Hematopoietic multipotent progenitor cell treated with erythropoietin and hydrocortisone succinate and interleukin-3 and kit ligand, for 6 days (in vitro differentiated cells): ENCODE data around the gene HSD3B1.
A peak's percentile ranks its signal among the peaks of the same experiment; 100 is the strongest.
"Not testable (repeated sequence)": the region's sequence is repeated elsewhere in the genome, so short reads cannot be mapped to it uniquely, and the experiment has no call there.

Experiments
- DNase-seq: peaks from one replicate; pipeline ENCODE4 v3.0.0-alpha.2; 2015

The HSD3B1 gene

DNA sequence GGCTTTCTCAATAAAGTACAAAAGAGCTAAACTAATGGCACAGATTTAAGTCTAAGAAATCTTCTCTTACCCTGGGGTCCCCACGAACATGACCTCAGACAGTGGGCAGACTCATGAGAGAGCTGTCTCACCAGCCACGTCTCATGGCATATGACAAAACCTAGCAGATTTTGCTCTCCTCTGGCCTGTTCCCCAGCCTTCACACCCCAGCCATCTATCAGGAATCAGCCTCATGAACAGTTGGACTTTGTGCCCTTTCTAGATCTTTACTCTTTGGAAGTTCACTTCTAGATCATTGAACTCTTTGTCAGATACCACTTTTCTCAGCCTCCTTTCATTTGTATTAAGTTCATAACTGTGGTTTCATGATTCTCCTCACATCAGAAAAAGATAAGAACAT, 14.2 kb upstream of the HSD3B1 start:
- no peak for DNase-seq

GRCh38 chr1:119504831-119505230, 2.2 kb upstream of the HSD3B1 start:
- no peak for DNase-seq

GRCh38 chr1:119510046-119510445, 3.0 kb downstream of the HSD3B1 start:
- no peak for DNase-seq

- DNase-seq: no peak
Observed at GRCh38 chr1:119515221-119515620, 8.2 kb downstream of the HSD3B1 start.

DNA sequence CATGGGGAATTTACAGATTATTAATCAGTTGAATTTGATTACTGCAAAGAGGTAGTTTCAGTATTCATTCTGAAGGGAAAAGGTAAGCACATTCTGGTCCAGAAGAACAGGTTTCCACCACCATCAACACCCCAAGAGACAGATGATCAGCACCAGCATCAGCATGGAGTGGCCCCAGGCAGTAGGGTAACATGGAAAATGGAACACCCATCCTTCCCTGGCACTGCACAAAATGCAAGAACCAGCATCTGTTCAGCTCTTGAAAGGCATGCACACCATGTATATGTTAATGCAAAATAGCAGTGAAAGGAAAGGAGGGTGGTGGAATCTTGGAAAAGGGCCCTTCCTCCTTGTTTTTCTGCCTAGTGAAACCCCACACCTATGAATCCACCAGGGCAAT, 9.2 kb downstream of the HSD3B1 start:
- DNase-seq: no peak

DNA sequence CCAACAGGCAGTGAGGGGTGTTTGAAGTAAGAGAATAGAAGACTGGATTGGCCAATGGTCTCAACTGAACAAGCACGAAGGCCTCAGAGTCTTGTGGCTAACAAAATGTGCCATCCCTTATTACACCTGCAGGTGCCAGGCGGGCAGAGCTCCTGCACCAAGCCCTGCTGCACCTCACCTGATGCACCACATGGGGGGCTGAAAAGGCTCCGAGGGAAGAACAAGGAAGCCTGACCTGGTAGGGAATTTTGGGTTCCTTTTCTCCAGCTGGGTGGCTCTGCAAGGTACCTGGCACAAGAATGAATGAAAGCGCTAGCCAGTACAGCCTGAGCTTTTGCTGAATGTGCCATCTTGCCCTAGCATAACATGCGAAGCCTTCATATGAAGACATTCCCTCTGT, 9.7 kb downstream of the HSD3B1 start:
- DNase-seq: no peak

DNA sequence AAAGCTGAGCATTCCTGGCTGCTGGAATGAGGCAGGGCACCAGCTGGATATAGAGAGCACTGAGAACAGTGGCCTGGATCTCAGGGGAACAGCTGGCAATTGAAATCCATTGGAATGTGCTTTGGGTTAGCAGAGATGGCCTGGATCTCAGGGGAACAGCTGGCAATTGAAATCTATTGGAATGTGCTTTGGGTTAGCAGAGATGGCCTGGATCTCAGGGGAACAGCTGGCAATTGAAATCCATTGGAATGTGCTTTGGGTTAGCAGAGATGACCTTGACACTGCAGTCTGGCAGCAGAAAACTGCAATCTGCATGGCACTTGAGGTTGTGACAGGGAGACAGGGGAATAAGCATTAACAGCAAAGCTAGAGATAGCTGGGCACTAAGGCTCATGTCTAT, 10.7 kb downstream of the HSD3B1 start:
- not testable (repeated sequence) for DNase-seq

DNA sequence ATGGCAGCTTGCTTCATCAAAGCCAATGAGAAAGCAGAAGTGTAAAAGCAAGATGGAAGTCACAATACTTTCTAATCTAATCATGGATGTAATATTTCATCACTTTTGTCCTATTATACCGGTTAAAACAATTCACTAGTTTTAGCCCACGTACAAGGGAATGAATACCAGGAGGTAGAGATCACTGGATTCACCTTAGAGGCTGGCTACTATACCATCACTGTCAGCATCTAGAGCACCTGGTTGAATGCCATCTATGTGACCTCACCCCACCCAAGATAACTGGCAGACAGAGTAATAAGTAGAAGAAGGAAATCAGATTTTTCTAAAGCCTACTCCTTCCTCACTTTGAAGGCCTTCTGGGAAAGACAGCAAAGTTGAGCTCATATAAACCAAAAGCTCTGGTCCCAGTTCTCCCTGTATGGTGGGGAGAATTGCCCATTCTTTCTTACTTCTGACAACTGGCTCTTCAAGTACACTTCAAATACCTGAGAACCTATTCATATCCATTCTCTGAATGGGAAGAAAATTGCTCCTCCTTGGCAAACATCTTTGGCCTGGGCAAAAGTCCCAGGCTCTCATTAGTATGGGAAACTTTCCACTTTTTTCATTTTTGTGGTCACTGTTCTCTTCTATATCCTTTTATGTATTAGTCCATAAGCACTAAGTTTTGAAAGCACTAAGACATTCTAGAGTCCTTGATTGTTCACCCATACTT, 24.8 kb downstream of the HSD3B1 start:
- no peak for DNase-seq

DNA sequence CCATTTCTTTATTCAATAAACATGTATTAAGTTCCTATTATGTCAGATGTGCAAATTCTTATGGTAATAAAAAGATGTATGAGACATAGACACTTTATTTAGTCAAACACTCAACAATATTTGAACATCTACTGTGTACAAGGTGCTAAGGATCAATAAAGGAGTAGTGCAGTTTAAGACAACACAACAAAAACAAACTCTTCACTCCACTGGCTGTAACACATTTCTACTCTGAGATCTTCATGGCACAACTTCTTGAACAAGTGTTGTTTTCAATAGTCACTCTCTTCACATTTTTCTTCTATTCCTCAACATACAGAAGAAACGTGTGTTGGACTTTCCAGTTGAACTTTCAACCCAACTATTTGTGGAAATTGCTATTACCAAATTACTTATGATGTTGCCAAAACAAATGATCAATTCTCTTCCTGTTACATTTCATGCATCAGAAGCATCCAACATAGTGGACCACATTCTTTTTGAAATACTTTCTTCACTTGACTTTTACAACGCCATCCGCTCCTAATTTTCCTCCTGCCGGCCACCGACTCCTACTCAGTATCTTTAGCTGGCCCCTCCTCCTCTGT, 25.4 kb downstream of the HSD3B1 start:
- DNase-seq: no peak

DNA sequence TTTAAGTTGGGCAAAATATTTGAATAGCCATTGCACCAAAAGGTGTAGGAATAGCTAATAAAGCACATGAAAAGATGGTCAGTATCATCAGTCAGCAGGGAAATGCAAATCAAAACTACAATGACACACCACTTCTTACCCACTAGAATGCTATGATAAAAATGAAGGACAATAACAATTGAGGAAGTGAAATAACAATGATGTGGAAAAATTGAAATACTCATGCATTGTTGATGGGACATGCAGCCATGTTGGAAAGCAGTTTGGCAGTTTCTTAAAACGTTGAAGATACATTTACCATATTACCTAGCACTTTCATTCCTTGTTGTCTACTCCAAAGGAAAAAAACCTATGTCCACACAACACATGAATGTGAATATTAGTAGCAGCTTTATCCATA, 28.4 kb downstream of the HSD3B1 start:
- DNase-seq: no peak

GRCh38 chr1:119537966-119538365, 31.0 kb downstream of the HSD3B1 start:
- DNase-seq: no peak

DNA sequence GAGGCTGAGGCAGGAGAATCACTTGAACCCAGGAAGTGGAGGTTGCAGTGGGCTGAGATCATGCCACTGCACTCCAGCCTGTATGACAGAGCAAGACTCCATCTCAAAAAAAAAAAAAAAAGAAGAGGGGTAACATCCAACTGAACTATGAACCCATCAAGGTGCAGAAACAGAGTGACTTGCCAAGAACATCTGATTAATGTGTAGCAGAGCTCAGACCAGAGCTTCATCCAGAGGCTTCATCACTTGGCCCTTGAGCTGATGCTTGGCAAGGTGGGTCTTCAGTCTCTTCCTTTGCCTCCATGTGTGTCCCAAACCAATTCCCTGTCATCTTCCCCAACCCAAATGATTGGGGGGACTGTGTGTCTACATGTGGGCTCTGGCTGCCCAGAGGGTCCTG, 32.6 kb downstream of the HSD3B1 start:
- DNase-seq: no peak

DNA sequence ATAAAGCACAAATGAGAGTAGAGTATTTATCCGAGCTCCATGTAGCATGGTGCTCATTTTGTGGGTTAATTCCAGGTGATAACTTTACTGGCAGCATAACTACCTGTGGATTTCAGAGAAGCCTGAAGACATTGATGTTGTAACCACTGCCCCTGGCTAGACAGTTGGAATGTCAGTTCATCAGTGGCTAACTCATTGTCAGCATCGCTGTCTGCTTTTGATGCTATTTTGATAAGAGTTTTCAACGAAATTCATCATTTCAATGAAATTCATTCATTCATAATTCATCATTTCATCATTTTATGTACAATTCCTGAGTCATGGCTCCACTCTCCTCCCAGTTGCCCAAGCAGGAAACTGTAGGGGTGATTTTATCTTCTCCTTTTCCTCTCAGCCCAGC, 34.4 kb downstream of the HSD3B1 start:
- DNase-seq: no peak

GRCh38 chr1:119542492-119542946, 35.5 kb downstream of the HSD3B1 start:
- DNase-seq: no peak

DNA sequence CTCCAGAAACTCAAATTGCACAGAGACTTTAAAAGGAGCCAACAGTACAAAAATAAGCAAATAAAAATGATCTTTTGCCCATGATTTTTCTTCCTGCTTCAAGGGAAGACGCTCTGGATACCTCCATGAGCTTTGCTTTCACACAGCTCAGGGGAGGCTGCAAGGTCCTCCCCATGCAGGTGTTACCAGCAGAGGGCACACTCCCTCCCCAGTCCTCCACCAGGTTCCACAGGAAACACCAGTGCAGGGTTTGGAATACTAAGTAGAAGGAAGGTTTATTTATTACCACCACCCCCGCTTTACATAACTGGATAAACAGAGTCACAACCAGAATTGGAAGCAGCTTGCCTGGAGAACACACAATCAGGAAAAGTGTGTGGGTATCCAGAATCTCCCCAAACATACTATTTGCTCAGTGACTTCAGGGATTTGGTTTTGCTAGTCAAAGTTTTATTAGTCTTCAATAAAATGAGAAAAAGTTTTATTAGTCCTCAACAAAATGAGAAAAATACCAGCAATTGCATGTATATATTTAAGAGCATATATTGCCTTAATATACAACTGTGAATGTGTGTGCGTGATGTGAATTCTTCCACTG, 37.3 kb downstream of the HSD3B1 start:
- DNase-seq: peak; percentile 18

DNA sequence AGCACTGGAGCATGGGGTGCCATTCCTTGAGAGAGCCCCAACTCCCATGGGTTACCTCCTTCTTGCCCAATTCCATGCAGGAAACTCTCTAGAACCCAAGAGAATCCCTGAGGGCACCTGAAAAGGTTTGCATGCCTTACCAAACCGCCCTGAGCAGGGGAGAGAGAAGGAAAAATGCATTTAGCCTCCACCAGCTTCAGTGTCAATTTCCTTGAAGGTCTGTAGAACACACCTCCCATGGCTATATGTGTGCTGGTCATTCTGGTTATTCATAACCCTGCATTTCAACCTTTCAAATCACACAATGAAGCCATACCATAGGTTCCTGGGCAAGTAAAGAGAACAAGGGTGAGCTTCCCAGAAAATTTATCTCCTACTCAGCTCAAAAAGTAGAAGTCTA, 39.6 kb downstream of the HSD3B1 start:
- DNase-seq: no peak

- no peak for DNase-seq
Observed at GRCh38 chr1:119547306-119547705, 40.3 kb downstream of the HSD3B1 start.

- no peak for DNase-seq
Observed at GRCh38 chr1:119547805-119548204, 40.8 kb downstream of the HSD3B1 start.

DNA sequence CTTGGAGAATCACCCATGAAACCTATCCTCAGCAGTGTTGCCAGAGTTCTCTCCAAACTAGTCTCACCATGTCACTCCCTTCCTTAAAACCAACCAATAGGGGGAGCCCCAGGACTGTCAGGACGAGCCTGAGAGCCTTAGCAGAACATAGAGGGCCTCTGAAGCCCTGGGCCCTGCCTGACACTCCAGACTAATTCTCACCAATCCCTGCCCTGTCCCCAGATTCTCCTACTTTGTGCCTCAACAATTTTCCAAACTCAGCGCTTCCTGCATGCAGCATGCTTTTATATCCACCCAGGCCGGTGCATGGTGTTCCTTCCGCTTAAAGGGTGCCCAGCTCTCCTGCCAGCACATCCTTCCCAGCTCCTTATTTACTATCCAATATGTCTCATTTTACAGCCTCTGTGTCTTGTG, 42.7 kb downstream of the HSD3B1 start:
- DNase-seq: peak; percentile 90

DNA sequence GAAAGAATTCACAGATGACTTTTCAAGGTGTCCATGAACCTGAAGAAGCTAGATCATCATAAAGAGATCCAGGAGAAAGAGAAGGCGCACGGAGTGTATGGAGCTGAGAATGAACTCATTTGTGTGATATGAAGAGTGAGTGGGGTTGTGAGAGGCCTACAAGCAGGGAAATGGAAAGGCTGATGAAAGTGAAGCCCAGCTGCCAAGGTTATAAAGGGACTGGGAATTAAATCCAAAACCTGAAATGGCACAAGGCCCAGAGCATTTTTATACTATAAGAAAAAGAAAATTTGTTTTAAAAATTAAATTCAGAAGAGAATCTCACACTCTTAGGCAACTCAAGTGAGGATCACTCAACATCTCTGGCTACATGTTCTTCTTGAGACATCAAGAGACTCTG, 43.4 kb downstream of the HSD3B1 start:
- no peak for DNase-seq

- DNase-seq: no peak
Observed at GRCh38 chr1:119551218-119551617, 44.2 kb downstream of the HSD3B1 start.

DNA sequence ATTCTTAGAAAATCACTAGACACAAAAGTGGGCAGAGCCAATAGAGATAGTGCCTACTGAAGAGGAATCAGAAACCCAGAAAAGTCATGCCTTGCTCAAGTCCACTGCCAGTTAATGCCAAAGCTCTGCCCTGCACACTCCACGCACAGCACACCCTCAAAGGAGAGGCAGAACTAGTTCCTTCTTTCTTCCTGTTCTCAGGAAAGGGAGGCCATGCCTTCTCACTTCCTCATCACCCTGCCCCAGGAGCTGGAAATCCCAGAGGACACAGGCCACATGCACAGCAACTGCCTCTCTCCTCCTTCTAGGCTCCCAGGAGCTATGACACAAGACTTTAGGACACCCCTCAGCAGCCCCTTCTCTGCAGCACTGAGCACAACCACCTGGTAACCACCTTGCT, 45.6 kb downstream of the HSD3B1 start:
- not testable (repeated sequence) for DNase-seq

DNA sequence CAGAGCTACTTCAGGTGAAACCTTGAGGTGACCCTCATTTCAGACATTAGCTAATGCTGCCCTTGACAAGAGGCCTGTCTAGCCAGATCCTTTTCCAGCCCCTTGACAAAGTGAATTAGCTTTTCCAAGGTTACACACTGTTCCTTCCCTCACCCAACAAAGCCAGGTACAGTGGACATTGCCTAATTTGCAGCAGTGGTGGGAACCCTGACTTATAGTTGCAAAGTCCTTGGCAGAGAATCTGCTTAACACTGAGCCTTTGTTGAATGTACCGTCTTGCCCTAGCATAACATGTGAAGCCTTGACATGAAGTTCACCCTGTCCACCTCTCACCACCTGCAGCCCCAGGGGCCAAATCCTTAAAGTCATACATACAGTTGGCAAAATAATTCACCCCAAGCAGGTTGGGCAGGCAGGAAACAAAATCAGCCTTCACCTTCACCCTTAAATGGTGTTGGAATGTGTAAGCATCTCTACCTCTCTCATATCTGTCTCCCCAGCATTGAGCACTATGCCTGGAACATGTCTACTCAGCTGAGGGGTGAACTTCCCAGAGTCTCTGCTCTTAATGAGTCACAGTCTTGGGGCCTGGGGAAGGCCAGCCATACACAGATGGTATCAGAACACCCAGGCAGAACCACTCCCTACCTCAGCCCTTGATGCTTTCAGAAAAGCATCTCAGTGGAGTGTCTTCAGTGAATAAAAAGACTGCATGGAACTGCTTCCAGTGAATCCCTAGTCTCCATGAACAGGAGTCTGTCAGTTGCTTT, 46.5 kb downstream of the HSD3B1 start:
- DNase-seq: peak; percentile 43

DNA sequence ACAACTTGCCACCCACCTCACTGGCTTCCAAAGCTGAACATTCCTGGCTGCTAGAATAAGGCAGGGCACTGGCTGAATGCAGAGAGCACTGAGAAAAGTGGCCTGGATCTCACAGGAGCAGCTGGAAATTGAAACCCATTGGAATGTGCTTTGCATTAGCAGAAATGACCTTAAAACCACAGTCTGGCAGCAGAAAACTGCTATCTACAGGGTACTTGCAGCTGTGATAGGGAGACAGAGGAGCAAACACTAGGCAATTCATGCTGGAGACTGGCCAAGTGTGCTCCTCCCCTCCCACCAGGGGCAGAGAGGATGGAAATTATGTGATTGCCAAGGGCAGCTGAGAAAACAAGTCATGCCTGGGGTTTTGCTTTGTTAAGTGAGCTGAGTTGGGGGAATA, 47.2 kb downstream of the HSD3B1 start:
- DNase-seq: peak; percentile 78
